Vagina (tissue), 2 donors: ENCODE data around the gene RABGAP1L.

Source experiments
- POLR2A ChIP-seq, 2 donors: fragments of 450-650 bp; IDR thresholded peaks; one replicate each; pipeline ENCODE4 v1.6.1; 2017; ENCODE audit warnings: antibody characterized with exemption in 2 of 2, mild to moderate bottlenecking in 2 of 2, moderate library complexity in 2 of 2
- POLR2AphosphoS5 ChIP-seq, 2 donors: sonication (generic); formaldehyde crosslinking; IDR thresholded peaks; one replicate each; pipeline ENCODE4 v1.9.0; 2017; ENCODE audit warnings: antibody characterized with exemption in 2 of 2, mild to moderate bottlenecking in 2 of 2, low read depth in 1 of 2; ENCODE audit not compliant: insufficient read depth in 1 of 2
- TF ChIP-seq, protein P1 (sequence below), 3 experiments: fragments of 450-650 bp in 2 of 3; fragments of 200-600 bp in 1 of 3; sonication (generic) in 1 of 3; IDR thresholded peaks; one replicate each; pipeline ENCODE4 v1.5.1; 2017 to 2019; ENCODE audit warnings: antibody characterized with exemption in 3 of 3, mild to moderate bottlenecking in 2 of 3, moderate library complexity in 2 of 3

DNA sequence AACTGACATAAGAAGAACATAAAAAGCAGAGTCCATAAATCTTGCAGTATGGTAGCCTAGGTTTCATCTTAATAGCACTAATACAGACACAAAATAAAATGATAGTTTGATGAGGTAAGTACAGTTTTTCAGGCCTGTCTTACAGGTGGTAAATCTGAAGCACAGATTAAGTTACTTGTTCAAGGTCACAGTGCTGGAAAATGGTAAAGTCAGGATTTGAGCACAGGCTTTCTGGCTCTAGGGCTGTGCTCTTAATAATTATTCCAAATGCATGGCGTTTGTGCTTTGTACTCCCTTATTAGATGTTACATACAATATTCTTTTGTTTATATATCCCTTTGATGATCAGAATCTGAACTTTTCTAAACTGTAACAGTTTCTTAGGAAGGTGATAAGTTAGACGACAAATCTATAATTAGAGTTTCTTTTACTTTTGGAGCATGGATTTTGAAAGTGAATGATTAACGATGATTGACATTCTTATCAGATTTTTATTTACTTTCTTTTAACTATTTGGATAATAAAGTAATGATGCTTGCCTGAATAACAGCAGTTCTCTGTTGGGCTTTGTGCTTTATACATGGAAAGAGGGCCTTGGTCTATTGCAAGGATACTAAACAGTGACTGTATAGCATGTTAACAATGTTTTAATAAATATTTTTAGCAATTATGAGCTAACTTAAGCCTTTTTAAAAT lies 738.9 kb downstream of the RABGAP1L start:
- TF ChIP-seq POLR2A (IDR thresholded peaks at IDR 0.05) = no peak
- TF ChIP-seq, protein P1, sequence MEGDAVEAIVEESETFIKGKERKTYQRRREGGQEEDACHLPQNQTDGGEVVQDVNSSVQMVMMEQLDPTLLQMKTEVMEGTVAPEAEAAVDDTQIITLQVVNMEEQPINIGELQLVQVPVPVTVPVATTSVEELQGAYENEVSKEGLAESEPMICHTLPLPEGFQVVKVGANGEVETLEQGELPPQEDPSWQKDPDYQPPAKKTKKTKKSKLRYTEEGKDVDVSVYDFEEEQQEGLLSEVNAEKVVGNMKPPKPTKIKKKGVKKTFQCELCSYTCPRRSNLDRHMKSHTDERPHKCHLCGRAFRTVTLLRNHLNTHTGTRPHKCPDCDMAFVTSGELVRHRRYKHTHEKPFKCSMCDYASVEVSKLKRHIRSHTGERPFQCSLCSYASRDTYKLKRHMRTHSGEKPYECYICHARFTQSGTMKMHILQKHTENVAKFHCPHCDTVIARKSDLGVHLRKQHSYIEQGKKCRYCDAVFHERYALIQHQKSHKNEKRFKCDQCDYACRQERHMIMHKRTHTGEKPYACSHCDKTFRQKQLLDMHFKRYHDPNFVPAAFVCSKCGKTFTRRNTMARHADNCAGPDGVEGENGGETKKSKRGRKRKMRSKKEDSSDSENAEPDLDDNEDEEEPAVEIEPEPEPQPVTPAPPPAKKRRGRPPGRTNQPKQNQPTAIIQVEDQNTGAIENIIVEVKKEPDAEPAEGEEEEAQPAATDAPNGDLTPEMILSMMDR (IDR thresholded peaks at IDR 0.05) = no peak
- TF ChIP-seq POLR2AphosphoS5 (IDR thresholded peaks at IDR 0.05; ENCODE audit: insufficient read depth in 1 of 2, low read depth in 1 of 2) = no peak
